Measurements from ENCODE around the gene PIEZO1. TPM values are rescaled to one million over a fixed set of nuclear protein-coding genes. Genes with fewer than 3 reads are reported as not detected.

The PIEZO1 gene
- total and polyA plus RNA-seq, 2 experiments from 2014 or later = 30.4 to 70.1 TPM

GRCh38 chr16:88779406-88780141 lies 5.4 kb downstream of the PIEZO1 start (continued):
- TF ChIP-seq ZNF462 (CRISPR knock-in tag; IDR thresholded peaks at IDR 0.05) = no peak
- TF ChIP-seq ZNF331 (CRISPR knock-in tag; IDR thresholded peaks at IDR 0.05; ENCODE audit: low read depth) = no peak

GRCh38 chr16:88778541-88779065 lies 6.4 kb downstream of the PIEZO1 start:
- Histone ChIP-seq H4K20me1 (replicated peaks; ENCODE audit: insufficient read depth) (0 out of 2 replicates have a peak, but pooled peaks cover 7% of the 10 kb centered on the region), H3K27ac (ENCODE audit: low read depth) (0 out of 2 replicates have a peak overlapping the region, but pooled peaks have one; percentile 26), H3K27me3 (ENCODE audit: insufficient read depth) (no peaks in the 10 kb centered on the region), H2AFZ (no peak overlapping the region), H3K4me1 (ENCODE audit: insufficient read depth) (peaks cover 26% of the 10 kb centered on the region; the same call in 1 of the 2 replicates), H3K4me2 (no peak overlapping the region), H3K9me2 (ENCODE audit: insufficient read depth) (no peaks in the 10 kb centered on the region), H3K79me2 (replicated peaks; ENCODE audit: insufficient read depth) (peaks cover 87% of the 10 kb centered on the region), H3F3A (replicated peaks; ENCODE audit: low read depth) (peaks cover 5% of the 10 kb centered on the region; the same call in 1 of the 2 replicates), H3K4me3 (no peak overlapping the region), H3K36me3 (ENCODE audit: insufficient read depth) (no peaks in the 10 kb centered on the region)
- DNase-seq (ENCODE audit: low spot score) = peak; percentile 19
- Mint-ChIP-seq H3K27ac (no peak overlapping the region), H3K27me3 (ENCODE audit: insufficient read depth, low read depth, poor library complexity) (peaks cover 24% of the 10 kb centered on the region), H3K36me3 (ENCODE audit: low read depth) (no peaks in the 10 kb centered on the region), H3K4me1 (peaks cover 48% of the 10 kb centered on the region), H3K4me3 (no peak overlapping the region), H3K9me3 (no peaks in the 10 kb centered on the region; the same call in 2 of the 3 replicates)
- ATAC-seq = no peak
- TF ChIP-seq CREB1 (CRISPR knock-in tag; IDR thresholded peaks at IDR 0.05; ENCODE audit: low read depth) (no peak), STAT1 (IDR thresholded peaks at IDR 0.05; ENCODE audit: unreplicated experiment) (no peak), EZH2phosphoT487 (IDR thresholded peaks at IDR 0.05; ENCODE audit: unreplicated experiment) (no peak), ETS1 (IDR thresholded peaks at IDR 0.05) (no peak), JUNB (IDR thresholded peaks at IDR 0.05; ENCODE audit: unreplicated experiment) (no peak), REST (IDR thresholded peaks at IDR 0.05; ENCODE audit: unreplicated experiment) (no peak), POLR2AphosphoS5 (IDR thresholded peaks at IDR 0.05; ENCODE audit: low read depth) (no peak), ZNF114 (CRISPR knock-in tag; IDR thresholded peaks at IDR 0.05) (no peak)

Data from GM23338 (cell line).